Muscle layer of colon (tissue), 2 donors: ENCODE data around the gene WFDC5.

Experiments
- H3K27ac ChIP-seq: one replicate; pipeline ENCODE4 v1.7.0; 2013; ENCODE audit warnings: low read depth, mild to moderate bottlenecking, low read length, moderate library complexity
- H3K27me3 ChIP-seq, 2 donors: one replicate each; pipeline ENCODE4 v1.7.0; 2013; ENCODE audit warnings: low read length in 2 of 2, mild to moderate bottlenecking in 2 of 2; ENCODE audit not compliant: insufficient read depth in 2 of 2, control insufficient read depth in 1 of 2
- H3K36me3 ChIP-seq: one replicate; pipeline ENCODE4 v1.7.0; 2013; ENCODE audit warnings: mild to moderate bottlenecking, low read length; ENCODE audit not compliant: insufficient read depth
- H3K4me1 ChIP-seq: one replicate; pipeline ENCODE4 v1.7.0; 2013; ENCODE audit warnings: mild to moderate bottlenecking, low read length; ENCODE audit not compliant: insufficient read depth
- H3K4me3 ChIP-seq, 2 donors: one replicate each; pipeline ENCODE4 v1.7.0; 2013; ENCODE audit warnings: low read length in 2 of 2, low read depth in 1 of 2, mild to moderate bottlenecking in 1 of 2, moderate library complexity in 1 of 2
- H3K9ac ChIP-seq: one replicate; pipeline ENCODE4 v1.7.0; 2013; ENCODE audit warnings: low read length
- H3K9me3 ChIP-seq: one replicate; pipeline ENCODE4 v1.7.0; 2013; ENCODE audit warnings: mild to moderate bottlenecking, low read length
- donor health status: abdominal sarcoma.
- donor health status: Adenocarcinoma of cecum.

WFDC5 gene

GRCh38 chr20:45098103-45098773 is 16.7 kb downstream of the WFDC5 start:
- H3K36me3 ChIP-seq, result no peaks in the 10 kb centered on the region
- H3K27ac ChIP-seq, result no peak overlapping the region
- no peaks in the 10 kb centered on the region for H3K4me1 ChIP-seq
- H3K9me3 ChIP-seq, result no peaks in the 10 kb centered on the region
- H3K9ac ChIP-seq, result no peak overlapping the region
- H3K4me3 ChIP-seq, result peak overlapping the region in 1 of 2 donors; percentile 12
- H3K27me3 ChIP-seq, result peaks cover 21 to 52% of the 10 kb centered on the region in 2 donors

DNA sequence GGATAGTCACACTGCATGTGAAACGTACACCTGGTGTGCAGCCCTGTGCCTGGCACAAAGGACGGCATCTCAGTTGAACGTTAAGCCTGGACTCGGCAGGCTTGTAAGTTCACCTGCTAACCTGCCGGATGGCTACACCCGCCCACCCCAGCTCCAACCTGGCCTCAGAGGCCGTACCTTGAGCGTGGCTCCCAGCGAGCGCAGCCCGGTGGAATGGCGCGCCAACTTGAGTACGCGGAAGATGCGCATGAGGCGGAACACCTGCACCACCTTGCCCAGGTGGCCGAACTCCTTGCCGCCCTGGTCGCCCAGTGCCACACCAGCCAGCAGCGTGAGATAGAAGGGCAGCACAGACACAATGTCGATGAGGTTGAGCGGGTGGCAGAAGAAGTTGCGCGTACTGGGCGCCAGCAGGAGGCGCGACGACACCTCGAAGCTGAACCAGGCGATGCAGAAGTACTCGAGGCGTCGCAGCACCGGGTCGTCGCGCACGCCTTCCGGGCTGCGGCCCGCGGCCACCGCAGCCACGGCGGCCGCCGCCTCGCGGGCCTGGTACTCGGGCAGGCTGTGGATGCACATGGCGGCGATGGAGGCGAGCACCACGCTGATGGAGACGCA is 17.4 kb downstream of the WFDC5 start:
- H3K27me3 ChIP-seq, result peaks cover 21 to 52% of the 10 kb centered on the region in 2 donors
- no peak overlapping the region for H3K4me3 ChIP-seq

DNA sequence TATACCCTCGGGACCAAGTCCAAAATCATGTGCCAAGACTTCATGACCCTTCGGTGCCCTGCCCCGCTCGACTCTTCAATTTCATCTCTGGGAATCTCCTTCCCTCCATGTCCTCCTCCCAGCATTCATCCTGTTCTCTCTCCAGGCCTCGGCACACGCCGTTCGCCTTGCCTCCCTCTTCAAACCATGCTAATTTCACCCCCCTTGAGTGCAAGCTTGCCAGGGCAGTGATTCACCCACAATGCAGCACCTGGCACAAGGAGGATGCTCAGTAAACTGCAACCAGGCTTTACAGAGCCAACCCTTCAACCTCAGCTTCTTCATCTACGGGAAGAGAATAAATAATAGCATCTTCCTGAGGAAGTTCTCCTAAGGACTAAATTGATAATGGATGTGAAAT is 18.2 kb downstream of the WFDC5 start:
- Histone ChIP-seq H3K9me3 (no peaks in the 10 kb centered on the region), H3K27me3 (peaks cover 21 to 52% of the 10 kb centered on the region in 2 donors), H3K36me3 (no peaks in the 10 kb centered on the region), H3K27ac (no peak overlapping the region), H3K4me1 (no peaks in the 10 kb centered on the region), H3K4me3 (no peak overlapping the region), H3K9ac (no peak overlapping the region)

More for the DNA sequence above, 17.4 kb downstream of the WFDC5 start:
- Histone ChIP-seq H3K9ac (no peak overlapping the region), H3K36me3 (no peaks in the 10 kb centered on the region), H3K27ac (no peak overlapping the region), H3K4me1 (no peaks in the 10 kb centered on the region), H3K9me3 (no peaks in the 10 kb centered on the region)

- no peaks in the 10 kb centered on the region for H3K9me3 ChIP-seq
- H3K9ac ChIP-seq, result no peak overlapping the region
- H3K4me1 ChIP-seq, result no peaks in the 10 kb centered on the region
- H3K27ac ChIP-seq, result no peak overlapping the region
- H3K27me3 ChIP-seq, result peaks cover 21 to 46% of the 10 kb centered on the region in 2 donors
- H3K4me3 ChIP-seq, result no peak overlapping the region
- H3K36me3 ChIP-seq, result no peaks in the 10 kb centered on the region
Measured at GRCh38 chr20:45095805-45096238, 19.2 kb downstream of the WFDC5 start.

DNA sequence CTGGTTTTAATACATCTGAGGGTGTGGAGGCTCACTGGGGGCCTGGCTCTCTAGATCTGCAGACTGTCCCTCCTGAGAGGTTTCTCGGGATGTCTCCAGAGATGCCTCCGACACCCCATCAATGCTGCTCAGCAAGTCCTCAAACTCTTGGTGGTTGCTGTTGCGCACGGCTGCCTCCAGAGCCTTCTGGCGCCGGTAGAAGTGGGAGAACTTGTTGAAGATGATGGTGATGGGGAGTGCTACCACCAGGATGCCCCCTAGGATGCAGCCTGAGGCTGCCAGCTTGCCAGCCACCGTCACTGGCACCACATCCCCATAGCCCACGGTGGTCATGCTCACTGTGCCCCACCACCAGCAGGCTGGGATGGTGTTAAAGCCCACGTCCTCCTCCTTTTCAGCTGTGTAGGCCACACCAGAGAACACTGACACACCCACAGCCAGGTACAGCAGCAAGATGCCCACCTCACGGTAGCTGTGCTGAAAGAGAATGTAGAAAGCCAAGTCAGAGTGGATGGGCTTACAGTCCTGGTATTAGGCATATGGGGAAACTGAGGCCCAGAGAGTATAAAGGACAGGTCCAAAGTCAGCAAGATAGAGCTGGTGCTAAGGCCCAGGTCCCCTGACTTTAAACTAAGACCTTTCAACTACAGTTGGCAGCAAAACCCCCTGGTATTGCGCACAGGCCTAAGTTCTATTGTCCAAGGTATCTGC is 20.0 kb downstream of the WFDC5 start:
- no peak overlapping the region for H3K9ac ChIP-seq
- H3K9me3 ChIP-seq, result no peaks in the 10 kb centered on the region
- H3K4me1 ChIP-seq, result no peaks in the 10 kb centered on the region
- H3K36me3 ChIP-seq, result no peaks in the 10 kb centered on the region
- peaks cover 20 to 40% of the 10 kb centered on the region in 2 donors for H3K27me3 ChIP-seq
- no peak overlapping the region for H3K27ac ChIP-seq
- no peak overlapping the region for H3K4me3 ChIP-seq

GRCh38 chr20:45094201-45094600 is 20.8 kb downstream of the WFDC5 start:
- Histone ChIP-seq H3K27ac (no peak overlapping the region), H3K9me3 (no peaks in the 10 kb centered on the region), H3K4me1 (no peaks in the 10 kb centered on the region), H3K27me3 (peaks cover 12 to 32% of the 10 kb centered on the region in 2 donors), H3K36me3 (no peaks in the 10 kb centered on the region), H3K9ac (no peak overlapping the region), H3K4me3 (no peak overlapping the region)

- H3K27ac ChIP-seq, result no peak overlapping the region
- H3K9me3 ChIP-seq, result no peaks in the 10 kb centered on the region
- no peak overlapping the region for H3K9ac ChIP-seq
- peaks cover 11 to 20% of the 10 kb centered on the region in 2 donors for H3K27me3 ChIP-seq
- no peaks in the 10 kb centered on the region for H3K36me3 ChIP-seq
- H3K4me1 ChIP-seq, result peaks cover 4% of the 10 kb centered on the region
- no peak overlapping the region for H3K4me3 ChIP-seq
Measured at GRCh38 chr20:45092898-45093297, 22.1 kb downstream of the WFDC5 start.

GRCh38 chr20:45091366-45091765 is 23.6 kb downstream of the WFDC5 start:
- Histone ChIP-seq H3K9me3 (no peaks in the 10 kb centered on the region), H3K27me3 (peaks cover 0 to 5% of the 10 kb centered on the region in 2 donors), H3K9ac (no peak overlapping the region), H3K36me3 (no peaks in the 10 kb centered on the region), H3K4me3 (no peak overlapping the region), H3K27ac (no peak overlapping the region), H3K4me1 (peaks cover 9% of the 10 kb centered on the region)

DNA sequence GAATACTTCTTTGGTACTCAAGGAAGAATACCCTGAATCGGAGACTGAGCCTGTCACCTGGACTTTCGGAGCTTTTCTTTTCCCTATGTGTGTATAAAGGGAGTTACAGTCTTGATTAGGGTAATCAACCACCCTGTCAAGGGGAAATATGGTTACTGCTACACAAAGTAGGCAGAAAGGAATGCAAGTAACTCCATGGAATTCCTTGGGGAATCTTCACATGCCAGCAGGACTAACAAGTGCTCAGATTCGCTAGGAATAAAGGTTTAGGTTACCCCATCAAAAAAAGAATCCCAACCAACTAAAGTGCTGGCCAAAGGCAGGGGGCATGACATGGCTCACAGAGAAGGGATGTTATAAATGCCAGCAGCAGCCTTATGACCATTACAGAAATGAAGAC is 24.5 kb downstream of the WFDC5 start:
- Histone ChIP-seq H3K9ac (no peak overlapping the region), H3K36me3 (no peaks in the 10 kb centered on the region), H3K9me3 (no peaks in the 10 kb centered on the region), H3K4me3 (no peak overlapping the region), H3K27me3 (no peaks in the 10 kb centered on the region), H3K4me1 (peaks cover 9% of the 10 kb centered on the region), H3K27ac (no peak overlapping the region)

- Histone ChIP-seq H3K9ac (no peak overlapping the region), H3K27ac (no peak overlapping the region), H3K36me3 (no peaks in the 10 kb centered on the region), H3K4me1 (peaks cover 9% of the 10 kb centered on the region), H3K27me3 (no peaks in the 10 kb centered on the region), H3K4me3 (no peak overlapping the region), H3K9me3 (no peaks in the 10 kb centered on the region)
Measured at GRCh38 chr20:45088247-45088646, 26.7 kb downstream of the WFDC5 start.

GRCh38 chr20:45087814-45088213 is 27.2 kb downstream of the WFDC5 start:
- Histone ChIP-seq H3K27ac (no peak overlapping the region), H3K9me3 (no peaks in the 10 kb centered on the region), H3K4me1 (peaks cover 9% of the 10 kb centered on the region), H3K27me3 (no peaks in the 10 kb centered on the region), H3K9ac (no peak overlapping the region), H3K4me3 (no peak overlapping the region), H3K36me3 (no peaks in the 10 kb centered on the region)
